H9 (cell line): ENCODE data around the gene EML3. TPM values are rescaled to one million over a fixed set of nuclear protein-coding genes. Genes with fewer than 3 reads are reported as not detected.

Source experiments
- DNase-seq: peaks from one replicate; pipeline ENCODE4 v3.0.0-alpha.2; 2017
- H2AFZ ChIP-seq: one replicate; pipeline ENCODE4 v1.6.1; 2013; ENCODE audit warnings: mild to moderate bottlenecking, low read length, control low read depth, moderate library complexity
- H2AK5ac ChIP-seq: 2 replicates; pipeline ENCODE4 v1.6.1; 2013; ENCODE audit warnings: low read length, control low read depth, mixed read lengths; ENCODE audit not compliant: insufficient read length
- H2BK120ac ChIP-seq: one replicate; pipeline ENCODE4 v1.6.1; 2013; ENCODE audit warnings: low read depth, mild to moderate bottlenecking, low read length, control low read depth, inconsistent platforms; ENCODE audit not compliant: poor library complexity, severe bottlenecking
- H2BK12ac ChIP-seq: 2 replicates; pipeline ENCODE4 v1.6.1; 2013; ENCODE audit warnings: low read length, control low read depth, mixed read lengths, low read depth; ENCODE audit not compliant: insufficient read length
- H2BK15ac ChIP-seq: 2 replicates; pipeline ENCODE4 v1.6.1; 2013; ENCODE audit warnings: low read depth, low read length, control low read depth
- H2BK20ac ChIP-seq: one replicate; pipeline ENCODE4 v1.6.1; 2013; ENCODE audit warnings: low read depth, mild to moderate bottlenecking, low read length, control low read depth, inconsistent platforms; ENCODE audit not compliant: poor library complexity, severe bottlenecking
- H2BK5ac ChIP-seq: 2 replicates; pipeline ENCODE4 v1.6.1; 2013; ENCODE audit warnings: low read length, control low read depth, mixed read lengths; ENCODE audit not compliant: insufficient read length
- H3K14ac ChIP-seq: 2 replicates; pipeline ENCODE4 v1.6.1; 2013; ENCODE audit warnings: low read length, control low read depth; ENCODE audit not compliant: insufficient read depth
- H3K18ac ChIP-seq: 2 replicates; pipeline ENCODE4 v1.6.1; 2013; ENCODE audit warnings: low read depth, mild to moderate bottlenecking, mixed read lengths, low read length, control low read depth; ENCODE audit not compliant: insufficient read length
- H3K23ac ChIP-seq: 2 replicates; pipeline ENCODE4 v1.6.1; 2013; ENCODE audit warnings: low read length, control low read depth, mixed read lengths, low read depth; ENCODE audit not compliant: insufficient read length
- H3K23me2 ChIP-seq: 2 replicates; pipeline ENCODE4 v1.6.1; 2013; ENCODE audit warnings: low read depth, mild to moderate bottlenecking, mixed read lengths, low read length, control low read depth; ENCODE audit not compliant: insufficient read length, poor library complexity, severe bottlenecking
- H3K27ac ChIP-seq: 2 replicates; pipeline ENCODE4 v1.5.1; 2013; ENCODE audit warnings: low read length, control low read depth, mixed read lengths, low read depth; ENCODE audit not compliant: insufficient read length
- H3K27me3 ChIP-seq: 2 replicates; pipeline ENCODE4 v1.6.1; 2013; ENCODE audit warnings: low read length, control low read depth, inconsistent platforms; ENCODE audit not compliant: insufficient read depth
- H3K4ac ChIP-seq: 2 replicates; pipeline ENCODE4 v1.6.1; 2013; ENCODE audit warnings: low read depth, mild to moderate bottlenecking, control low read depth, inconsistent platforms, low read length, moderate library complexity
- H3K4me1 ChIP-seq: 2 replicates; pipeline ENCODE4 v1.6.1; 2013; ENCODE audit warnings: low read length, control low read depth, inconsistent platforms; ENCODE audit not compliant: insufficient read depth
- H3K4me2 ChIP-seq: 2 replicates; pipeline ENCODE4 v1.6.1; 2013; ENCODE audit warnings: low read length, control low read depth, mixed read lengths; ENCODE audit not compliant: insufficient read length, insufficient read depth
- H3K56ac ChIP-seq: 2 replicates; pipeline ENCODE4 v1.6.1; 2013; ENCODE audit warnings: low read depth, mild to moderate bottlenecking, mixed read lengths, low read length, control low read depth; ENCODE audit not compliant: insufficient read length
- H3K79me1 ChIP-seq: 2 replicates; pipeline ENCODE4 v1.6.1; 2013; ENCODE audit warnings: low read depth, mild to moderate bottlenecking, moderate library complexity, low read length, control low read depth, inconsistent platforms; ENCODE audit not compliant: insufficient read depth, poor library complexity, severe bottlenecking
- H3K79me2 ChIP-seq: 2 replicates; pipeline ENCODE4 v1.6.1; 2013; ENCODE audit warnings: low read length, control low read depth, inconsistent platforms; ENCODE audit not compliant: insufficient read depth
- H3K9ac ChIP-seq: 2 replicates; pipeline ENCODE4 v1.6.1; 2013; ENCODE audit warnings: low read length, control low read depth, mixed read lengths; ENCODE audit not compliant: insufficient read length; ENCODE audit errors: extremely low read depth
- H3K9me3 ChIP-seq: one replicate; pipeline ENCODE4 v1.6.1; 2013; ENCODE audit warnings: low read depth, low read length, inconsistent platforms; ENCODE audit not compliant: control insufficient read depth
- H3T11ph ChIP-seq: one replicate; pipeline ENCODE4 v1.6.1; 2013; ENCODE audit warnings: mild to moderate bottlenecking, low read length, control low read depth, inconsistent platforms
- H4K20me1 ChIP-seq: one replicate; pipeline ENCODE4 v1.6.1; 2013; ENCODE audit not compliant: control insufficient read depth, insufficient read length, insufficient read depth
- H4K5ac ChIP-seq: 2 replicates; pipeline ENCODE4 v1.6.1; 2013; ENCODE audit warnings: low read depth, mild to moderate bottlenecking, mixed read lengths, low read length, control low read depth; ENCODE audit not compliant: insufficient read length
- H4K8ac ChIP-seq: replicated peaks from 2 replicates; pipeline ENCODE4 v1.6.1; 2013; ENCODE audit warnings: low read length, control low read depth, mixed read lengths, low read depth; ENCODE audit not compliant: insufficient read length
- H4K91ac ChIP-seq: 2 replicates; pipeline ENCODE4 v1.6.1; 2013; ENCODE audit warnings: low read depth, mild to moderate bottlenecking, moderate library complexity, mixed read lengths, low read length, control low read depth; ENCODE audit not compliant: insufficient read length
- H3K27ac Mint-ChIP-seq, 3 experiments: 2 replicates in 2 of 3; 3 replicates in 1 of 3; pipeline ENCODE4 v1.8.0; 2020 to 2021; ENCODE audit warnings: mixed read lengths in 3 of 3, mild to moderate bottlenecking in 1 of 3, moderate library complexity in 1 of 3
- H3K27me3 Mint-ChIP-seq: 2 replicates; pipeline ENCODE4 v1.8.0; 2021; ENCODE audit warnings: low read depth, mild to moderate bottlenecking, moderate library complexity, mixed read lengths
- H3K36me3 Mint-ChIP-seq, 3 experiments: 2 replicates in 2 of 3; 3 replicates in 1 of 3; pipeline ENCODE4 v1.8.0; 2020 to 2021; ENCODE audit warnings: low read depth in 3 of 3, mixed read lengths in 3 of 3; ENCODE audit not compliant: insufficient read depth in 1 of 3
- H3K4me1 Mint-ChIP-seq, 2 experiments: 2 replicates each; pipeline ENCODE4 v1.8.0; 2020; ENCODE audit warnings: mixed read lengths in 2 of 2
- H3K4me3 Mint-ChIP-seq, 2 experiments: 2 replicates in 1 of 2; 3 replicates in 1 of 2; pipeline ENCODE4 v1.8.0; 2020 to 2021; ENCODE audit warnings: mild to moderate bottlenecking in 2 of 2, mixed read lengths in 2 of 2, moderate library complexity in 1 of 2
- H3K9me3 Mint-ChIP-seq, 2 experiments: 2 replicates in 1 of 2; 3 replicates in 1 of 2; pipeline ENCODE4 v1.8.0; 2020; ENCODE audit warnings: mild to moderate bottlenecking in 2 of 2, mixed read lengths in 2 of 2, moderate library complexity in 1 of 2
- CTCF ChIP-seq: fragments of 200-600 bp; sonication (generic); conservative IDR thresholded peaks from 3 replicates; pipeline ENCODE4 v1.8.0; 2021; ENCODE audit warnings: antibody characterized with exemption, mild to moderate bottlenecking
- WGBS: extraction: QIAGEN DNeasy Blood & Tissue Kit; methylation state at CpG from one replicate; pipeline ENCODE4 v1.1.7; 2013; ENCODE audit warnings: missing lambda C conversion rate, low lambda C conversion rate, mixed read lengths; ENCODE audit not compliant: insufficient read length; ENCODE audit errors: extremely low coverage; 5-methylcytosine and 5-hydroxymethylcytosine counted together
- total RNA-seq: library from RNA; stranded (reverse); gene quantifications from 2 replicates; pipeline ENCODE4 v1.2.1, GENCODE V29; 2021

Gene EML3
- total RNA-seq, 1 experiment from 2014 or later = 35.3 TPM

DNA sequence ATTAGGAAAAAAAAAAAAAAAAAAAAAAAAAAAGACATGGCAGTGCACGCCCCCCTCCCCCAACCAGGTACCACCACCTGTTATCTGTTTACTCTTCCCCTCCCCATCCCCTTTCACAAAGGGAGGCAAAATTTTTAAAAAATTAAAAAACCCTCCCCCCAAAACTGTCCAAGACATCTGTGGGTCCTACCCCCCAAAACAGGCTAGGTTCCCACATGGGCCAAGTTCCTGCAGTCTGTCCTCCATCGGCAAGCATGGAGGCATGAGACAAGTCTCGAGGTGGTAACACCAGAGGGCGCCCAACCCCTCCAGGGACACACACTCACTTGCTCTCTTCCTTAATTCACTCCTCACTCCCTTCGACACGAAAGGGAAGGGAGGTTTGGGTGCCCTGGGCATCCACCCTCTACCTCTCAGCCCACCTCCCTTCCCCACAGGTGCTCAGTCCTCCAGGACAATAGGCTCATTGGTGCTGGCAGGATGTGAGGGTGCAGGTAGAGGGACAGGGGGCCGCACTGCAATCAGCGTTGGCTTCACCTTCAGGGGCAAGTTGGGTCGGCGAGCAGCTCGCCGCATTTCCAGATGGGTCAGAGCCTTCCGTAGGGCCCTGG, 19.0 kb downstream of the EML3 start:
- Mint-ChIP-seq H3K4me1 (peaks cover 21 to 26% of the 10 kb centered on the region in 2 experiments), H3K27ac (peak overlapping the region; percentile 72 to 92 (median 83); a peak in 6 of 7 replicates), H3K4me3 (peak overlapping the region; percentile 35 to 66), H3K36me3 (peaks cover 40 to 66% (median 65%) of the 10 kb centered on the region in 3 experiments), H3K9me3 (no peaks in the 10 kb centered on the region), H3K27me3 (no peaks in the 10 kb centered on the region)
- Histone ChIP-seq H3K27me3 (no peaks in the 10 kb centered on the region), H4K91ac (no peak overlapping the region), H4K5ac (no peak overlapping the region), H2BK20ac (no peak overlapping the region), H3K27ac (no peak overlapping the region), H3K4me1 (no peaks in the 10 kb centered on the region; the same call in 1 of the 2 replicates), H2BK15ac (no peak overlapping the region), H3K4ac (no peak overlapping the region), H3K14ac (no peak overlapping the region), H3K9me3 (no peaks in the 10 kb centered on the region), H2AK5ac (no peak overlapping the region), H3K23ac (no peak overlapping the region), H3K18ac (no peak overlapping the region), H3K4me2 (no peak overlapping the region), H2BK5ac (no peak overlapping the region), H3K23me2 (peaks cover 5% of the 10 kb centered on the region), H4K20me1 (no peaks in the 10 kb centered on the region), H3T11ph (no peak overlapping the region), H2BK12ac (no peak overlapping the region), H3K79me2 (no peaks in the 10 kb centered on the region), H4K8ac (no peak overlapping the region), H3K79me1 (no peaks in the 10 kb centered on the region), H3K56ac (no peak overlapping the region), H3K9ac (no peak overlapping the region), H2AFZ (no peak overlapping the region), H2BK120ac (no peak overlapping the region)
- TF ChIP-seq CTCF = peak; percentile 83
- peak; percentile 85 for DNase-seq
- WGBS = no CpG with 5 or more reads among the region's 13 CpGs
